ENCODE data around the gene LGALS3. TPM values are rescaled to one million over a fixed set of nuclear protein-coding genes. Genes with fewer than 3 reads are reported as not detected.
A peak's percentile ranks its signal among the peaks of the same experiment; 100 is the strongest.

Gene LGALS3
- total and polyA plus RNA-seq, 12 donors: 119 to 308 (median 198) TPM

DNA sequence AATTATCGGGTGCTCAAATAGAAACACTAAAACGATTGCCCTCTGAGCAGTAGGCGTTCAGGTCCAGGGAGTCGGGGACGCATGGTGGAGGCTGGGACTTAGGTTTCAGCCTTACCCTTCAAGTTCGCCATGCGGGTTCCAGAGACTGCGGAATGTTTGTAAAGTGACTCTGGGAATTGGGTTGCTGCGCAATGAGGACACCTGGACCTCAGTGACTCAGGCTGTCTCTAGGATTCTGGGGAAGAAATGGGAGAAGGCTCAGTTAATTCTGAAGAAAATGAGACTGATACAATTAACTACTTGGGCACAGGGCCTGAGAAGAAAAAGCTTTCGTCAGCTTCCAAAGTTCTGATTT is 1.1 kb downstream of the LGALS3 start:
- ATAC-seq (peak in 6 of 8 donors; percentile 3 to 28 (median 12)), DNase-seq (no peak)
- H3K36me3 ChIP-seq: peaks cover 0 to 25% (median 0%) of the 10 kb centered on the region in 9 donors
- H3K27me3 ChIP-seq: no peaks in the 10 kb centered on the region
- intact Hi-C loops (cut with DNase I): loop anchor here in 4 of 10 donors (2.0 to 5.0 kb wide), 3 partner anchors 27 to 78 kb away; partner anchors contain the start of gene MAPK1IP1L (in 1 of the 4)
- peak overlapping the region; percentile 67 to 96 (median 87) for H3K4me3 ChIP-seq
- H3K9me3 ChIP-seq: no peaks in the 10 kb centered on the region
- H3K4me1 ChIP-seq: peaks cover 0 to 78% (median 56%) of the 10 kb centered on the region in 9 donors
- WGBS, 2 donors: 17 to 21% methylated on average over 10 of the region's 10 CpGs
- H3K27ac ChIP-seq: peak overlapping the region; percentile 93 to 99 (median 97)
- no peak for TF ChIP-seq CTCF (IDR thresholded peaks at IDR 0.05)

- peak in 3 of 9 donors; percentile 41 to 43 (median 43) for TF ChIP-seq CTCF (IDR thresholded peaks at IDR 0.05)
- H3K27me3 ChIP-seq: no peaks in the 10 kb centered on the region
- no peaks in the 10 kb centered on the region for H3K9me3 ChIP-seq
- peaks cover 0 to 35% (median 0%) of the 10 kb centered on the region in 9 donors for H3K36me3 ChIP-seq
- H3K4me1 ChIP-seq: peaks cover 5 to 76% (median 67%) of the 10 kb centered on the region in 9 donors
- H3K4me3 ChIP-seq: peak overlapping the region in 9 of 10 donors; percentile 67 to 96 (median 87)
- H3K27ac ChIP-seq: peak overlapping the region in 9 of 10 donors; percentile 16 to 99 (median 97)
- WGBS, 2 donors: 37% methylated on average over 7 of the region's 7 CpGs
- ATAC-seq (peak in 6 of 8 donors; percentile 20 to 41 (median 34)), DNase-seq (no peak)
- intact Hi-C loops (cut with DNase I): loop anchor here in 5 of 10 donors (2.0 to 5.0 kb wide), 4 partner anchors 29 to 79 kb away; partner anchors contain the start of gene MAPK1IP1L (in 1 of the 5)
These were observed 2.5 kb downstream of the LGALS3 start for GRCh38 chr14:55131370-55132137.

- Histone ChIP-seq H3K36me3 (peaks cover 0 to 44% (median 5%) of the 10 kb centered on the region in 9 donors), H3K4me1 (peaks cover 11 to 87% (median 79%) of the 10 kb centered on the region in 9 donors), H3K4me3 (no peak overlapping the region), H3K27ac (peak overlapping the region in 5 of 10 donors; percentile 3 to 99 (median 96)), H3K9me3 (no peaks in the 10 kb centered on the region), H3K27me3 (no peaks in the 10 kb centered on the region)
- TF ChIP-seq CTCF (IDR thresholded peaks at IDR 0.05): peak in 8 of 9 donors; percentile 20 to 55 (median 36)
- intact Hi-C loops (cut with DNase I): loop anchor here in 5 of 10 donors (2.0 to 5.0 kb wide), 4 partner anchors 31 to 81 kb away; partner anchors contain the start of gene MAPK1IP1L (in 1 of the 5)
- no peak for DNase-seq
- WGBS, 2 donors: 19 to 44% methylated on average over 4 of the region's 4 CpGs
- ATAC-seq: no peak
These were observed 4.4 kb downstream of the LGALS3 start for GRCh38 chr14:55133416-55133815.

DNA sequence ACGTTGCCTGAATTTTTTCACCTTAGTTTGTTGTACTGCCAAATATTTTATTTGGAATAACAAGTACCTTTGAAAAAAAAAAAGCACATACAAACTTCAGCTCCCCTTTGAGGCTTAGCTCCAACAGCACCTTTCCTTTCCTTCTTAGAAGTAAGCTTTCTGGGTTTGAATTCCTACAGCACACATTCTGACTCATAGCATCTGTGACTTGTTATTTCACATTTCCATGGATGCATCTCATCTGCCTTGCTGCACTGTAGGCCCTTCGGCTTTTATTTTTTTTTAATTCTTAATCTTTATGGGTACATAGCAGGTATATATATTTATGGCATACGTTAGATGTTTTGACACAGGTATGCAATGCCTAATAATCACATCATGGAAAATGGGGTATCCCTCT is 7.2 kb downstream of the LGALS3 start:
- WGBS, 2 donors: 69 to 73% methylated on average over 3 of the region's 3 CpGs
- ATAC-seq (no peak), DNase-seq (no peak)
- no peaks in the 10 kb centered on the region for H3K27me3 ChIP-seq
- no peak for TF ChIP-seq CTCF (IDR thresholded peaks at IDR 0.05)
- H3K4me3 ChIP-seq: no peak overlapping the region
- peak overlapping the region in 8 of 10 donors; percentile 52 to 98 (median 80) for H3K27ac ChIP-seq
- peaks cover 11 to 91% (median 73%) of the 10 kb centered on the region in 9 donors for H3K4me1 ChIP-seq
- no peaks in the 10 kb centered on the region for H3K9me3 ChIP-seq
- peaks cover 0 to 72% (median 33%) of the 10 kb centered on the region in 9 donors for H3K36me3 ChIP-seq
- intact Hi-C loops (cut with DNase I): loop anchor here in 2 of 10 donors (5.0 kb wide), 1 partner anchor 34 kb away; no protein-coding TSS in a partner anchor

All from heart right ventricle (tissue), 16 donors.